Activated T-cell treated with anti-CD3 and anti-CD28 coated beads, Interleukin-2, amount 50 U/mL, for 72 hours (primary cell): Measurements from ENCODE around the gene TMEM131L. TPM values are rescaled to one million over a fixed set of nuclear protein-coding genes. Genes with fewer than 3 reads are reported as not detected.
"Not testable (repeated sequence)": the region's sequence is repeated elsewhere in the genome, so short reads cannot be mapped to it uniquely, and the experiment has no call there.

Experiments used
- ATAC-seq, 2 donors: fragments of 150-1000 bp; cut with Tn5 transposase; replicated peaks in 1 of 2; 2 replicates each; pipeline ENCODE4 v1.10.0; 2021; ENCODE audit warnings: moderate library complexity in 2 of 2, mild to moderate bottlenecking in 1 of 2
- DNase-seq, 2 donors: peaks; one replicate each; pipeline ENCODE4 v3.0.0; 2021 to 2022; ENCODE audit warnings: mixed read lengths in 1 of 2
- H3K27ac Mint-ChIP-seq: one replicate; pipeline ENCODE4 v1.8.0; 2022; ENCODE audit warnings: mild to moderate bottlenecking, moderate library complexity, mixed read lengths
- H3K27me3 Mint-ChIP-seq: one replicate; pipeline ENCODE4 v1.8.0; 2022; ENCODE audit warnings: low read depth, mixed read lengths
- H3K36me3 Mint-ChIP-seq, 2 donors: one replicate each; pipeline ENCODE4 v1.8.0; 2022; ENCODE audit warnings: mixed read lengths in 2 of 2, mild to moderate bottlenecking in 1 of 2; ENCODE audit not compliant: insufficient read depth in 2 of 2
- H3K4me1 Mint-ChIP-seq: one replicate; pipeline ENCODE4 v1.8.0; 2022; ENCODE audit warnings: low read depth, mixed read lengths
- H3K4me3 Mint-ChIP-seq, 2 donors: one replicate each; pipeline ENCODE4 v1.8.0; 2022; ENCODE audit warnings: mild to moderate bottlenecking in 2 of 2, mixed read lengths in 2 of 2, moderate library complexity in 2 of 2
- H3K9me3 Mint-ChIP-seq, 2 donors: one replicate each; pipeline ENCODE4 v1.8.0; 2022; ENCODE audit warnings: mixed read lengths in 2 of 2
- total RNA-seq, 2 donors: library from RNA; stranded (reverse); gene quantifications; one replicate each; pipeline ENCODE4 v1.2.3, GENCODE V29; 2022

TMEM131L gene
- total RNA-seq, 2 donors from 2014 or later, result 32.7 to 44.4 TPM

- no peak for ATAC-seq
Observed at GRCh38 chr4:153433754-153434105, 32.4 kb upstream of the TMEM131L start.

GRCh38 chr4:153434190-153434589 lies 32.0 kb upstream of the TMEM131L start:
- Mint-ChIP-seq H3K36me3 (no peaks in the 10 kb centered on the region), H3K27ac (peak overlapping the region; percentile 14), H3K4me1 (peaks cover 67% of the 10 kb centered on the region), H3K4me3 (peak overlapping the region; percentile 87 to 96), H3K27me3 (no peaks in the 10 kb centered on the region), H3K9me3 (no peaks in the 10 kb centered on the region)
- no peak for DNase-seq
- peak in 1 of 2 donors; percentile 27 for ATAC-seq

More at GRCh38 chr4:153433754-153434105, 32.4 kb upstream of the TMEM131L start:
- Mint-ChIP-seq H3K4me3 (peak overlapping the region; percentile 87 to 96), H3K27ac (peak overlapping the region; percentile 96), H3K36me3 (no peaks in the 10 kb centered on the region), H3K9me3 (no peaks in the 10 kb centered on the region), H3K4me1 (peaks cover 67% of the 10 kb centered on the region), H3K27me3 (no peaks in the 10 kb centered on the region)
- DNase-seq, result no peak

GRCh38 chr4:153438916-153439756 lies 27.0 kb upstream of the TMEM131L start:
- Mint-ChIP-seq H3K27ac (peak overlapping the region; percentile 93), H3K4me1 (peaks cover 40% of the 10 kb centered on the region), H3K9me3 (no peaks in the 10 kb centered on the region), H3K36me3 (no peaks in the 10 kb centered on the region), H3K27me3 (no peaks in the 10 kb centered on the region), H3K4me3 (peak overlapping the region; percentile 69 to 93)
- DNase-seq (peak; percentile 19 to 35), ATAC-seq (peak; percentile 75 to 77)

GRCh38 chr4:153439831-153440230 lies 26.3 kb upstream of the TMEM131L start:
- DNase-seq, result no peak
- peak overlapping the region; percentile 93 for H3K27ac Mint-ChIP-seq
- ATAC-seq, result no peak
- H3K36me3 Mint-ChIP-seq, result no peaks in the 10 kb centered on the region
- no peaks in the 10 kb centered on the region for H3K9me3 Mint-ChIP-seq
- H3K4me3 Mint-ChIP-seq, result peak overlapping the region in 1 of 2 donors; percentile 69
- H3K4me1 Mint-ChIP-seq, result peaks cover 38% of the 10 kb centered on the region
- no peaks in the 10 kb centered on the region for H3K27me3 Mint-ChIP-seq

- Mint-ChIP-seq H3K4me1 (peaks cover 38% of the 10 kb centered on the region), H3K9me3 (no peaks in the 10 kb centered on the region), H3K27ac (no peak overlapping the region), H3K27me3 (no peaks in the 10 kb centered on the region), H3K4me3 (peak overlapping the region in 1 of 2 donors; percentile 41), H3K36me3 (no peaks in the 10 kb centered on the region)
- DNase-seq, result no peak
- ATAC-seq, result no peak
Observed at GRCh38 chr4:153440475-153440874, 25.7 kb upstream of the TMEM131L start.

- ATAC-seq, result no peak
- no peak for DNase-seq
- H3K4me3 Mint-ChIP-seq, result no peak overlapping the region
- H3K27me3 Mint-ChIP-seq, result no peaks in the 10 kb centered on the region
- peaks cover 0 to 2% of the 10 kb centered on the region in 2 donors for H3K36me3 Mint-ChIP-seq
- H3K9me3 Mint-ChIP-seq, result no peaks in the 10 kb centered on the region
- no peak overlapping the region for H3K27ac Mint-ChIP-seq
- H3K4me1 Mint-ChIP-seq, result peaks cover 34% of the 10 kb centered on the region
Observed at GRCh38 chr4:153447175-153447905, 18.8 kb upstream of the TMEM131L start.

- no peak overlapping the region for H3K27ac Mint-ChIP-seq
- no peaks in the 10 kb centered on the region for H3K9me3 Mint-ChIP-seq
- ATAC-seq, result no peak
- no peak overlapping the region for H3K4me3 Mint-ChIP-seq
- DNase-seq, result no peak
- H3K27me3 Mint-ChIP-seq, result no peaks in the 10 kb centered on the region
- peaks cover 0 to 2% of the 10 kb centered on the region in 2 donors for H3K36me3 Mint-ChIP-seq
- H3K4me1 Mint-ChIP-seq, result peaks cover 31% of the 10 kb centered on the region
Observed at GRCh38 chr4:153448003-153448731, 18.0 kb upstream of the TMEM131L start.

GRCh38 chr4:153449338-153449737 lies 16.8 kb upstream of the TMEM131L start:
- peaks cover 24% of the 10 kb centered on the region for H3K4me1 Mint-ChIP-seq
- H3K36me3 Mint-ChIP-seq, result peaks cover 0 to 2% of the 10 kb centered on the region in 2 donors

GRCh38 chr4:153450544-153450917 lies 15.6 kb upstream of the TMEM131L start:
- DNase-seq (peak; percentile 31 to 35), ATAC-seq (peak; percentile 81 to 91)
- H3K4me3 Mint-ChIP-seq, result peak overlapping the region; percentile 76 to 87
- H3K9me3 Mint-ChIP-seq, result no peaks in the 10 kb centered on the region
- no peaks in the 10 kb centered on the region for H3K27me3 Mint-ChIP-seq
- H3K27ac Mint-ChIP-seq, result peak overlapping the region; percentile 90
- H3K4me1 Mint-ChIP-seq, result peaks cover 24% of the 10 kb centered on the region
- peaks cover 0 to 2% of the 10 kb centered on the region in 2 donors for H3K36me3 Mint-ChIP-seq

More at GRCh38 chr4:153449338-153449737, 16.8 kb upstream of the TMEM131L start:
- Mint-ChIP-seq H3K27ac (peak overlapping the region; percentile 82), H3K4me3 (peak overlapping the region; percentile 22 to 76), H3K27me3 (no peaks in the 10 kb centered on the region), H3K9me3 (no peaks in the 10 kb centered on the region)
- DNase-seq, result no peak
- no peak for ATAC-seq

- H3K27me3 Mint-ChIP-seq, DNase-seq, H3K27ac Mint-ChIP-seq, H3K9me3 Mint-ChIP-seq, ATAC-seq, H3K36me3 Mint-ChIP-seq, H3K4me3 Mint-ChIP-seq: not testable (repeated sequence)
- peaks cover 24% of the 10 kb centered on the region for H3K4me1 Mint-ChIP-seq
Observed at GRCh38 chr4:153451145-153451544, 15.0 kb upstream of the TMEM131L start.

- no peak overlapping the region for H3K27ac Mint-ChIP-seq
- no peak for ATAC-seq
Observed at GRCh38 chr4:153451911-153452657, 14.1 kb upstream of the TMEM131L start.

GRCh38 chr4:153452658-153453378 lies 13.3 kb upstream of the TMEM131L start:
- Mint-ChIP-seq H3K9me3 (no peaks in the 10 kb centered on the region), H3K36me3 (peaks cover 0 to 2% of the 10 kb centered on the region in 2 donors), H3K27me3 (no peaks in the 10 kb centered on the region), H3K4me1 (peaks cover 24% of the 10 kb centered on the region), H3K4me3 (no peak overlapping the region), H3K27ac (no peak overlapping the region)
- DNase-seq, result no peak
- no peak for ATAC-seq

More at GRCh38 chr4:153451911-153452657, 14.1 kb upstream of the TMEM131L start:
- peaks cover 24% of the 10 kb centered on the region for H3K4me1 Mint-ChIP-seq
- peaks cover 0 to 2% of the 10 kb centered on the region in 2 donors for H3K36me3 Mint-ChIP-seq
- H3K4me3 Mint-ChIP-seq, result no peak overlapping the region
- H3K27me3 Mint-ChIP-seq, result no peaks in the 10 kb centered on the region
- H3K9me3 Mint-ChIP-seq, result no peaks in the 10 kb centered on the region
- DNase-seq, result no peak
